SU-DHL-6 (cell line): Measurements from ENCODE around the gene MED26.

ENCODE experiments used
- H2AFZ ChIP-seq: fragments of 200-600 bp; sonication (generic); 2 replicates; pipeline ENCODE4 v1.6.1; 2014; ENCODE audit warnings: low read depth, mild to moderate bottlenecking, moderate library complexity, mixed read lengths, antibody characterized with exemption, low read length; ENCODE audit not compliant: severe bottlenecking
- H3F3A ChIP-seq: fragments of 200-600 bp; shearing (Covaris generic); 2 replicates; pipeline ENCODE4 v1.6.0; 2016; ENCODE audit warnings: antibody characterized with exemption, mild to moderate bottlenecking; ENCODE audit not compliant: insufficient read depth
- H3K27ac ChIP-seq: fragments of 200-600 bp; sonication (generic); 2 replicates; pipeline ENCODE4 v1.5.1; 2016; ENCODE audit warnings: low read depth, mild to moderate bottlenecking, low read length, moderate library complexity, mixed read lengths
- H3K27me3 ChIP-seq: fragments of 200-600 bp; sonication (generic), shearing (Covaris generic); 2 replicates; pipeline ENCODE4 v1.6.0; 2014; ENCODE audit warnings: mild to moderate bottlenecking, low read length
- H3K36me3 ChIP-seq: fragments of 200-600 bp; sonication (generic); 2 replicates; pipeline ENCODE4 v1.6.1; 2014; ENCODE audit warnings: mild to moderate bottlenecking, low read length, mixed read lengths
- H3K4me2 ChIP-seq: fragments of 300-600, 200-600 bp; shearing (Covaris generic), sonication (generic); 2 replicates; pipeline ENCODE4 v1.6.0; 2014; ENCODE audit warnings: low read length, low read depth, mild to moderate bottlenecking; ENCODE audit not compliant: poor library complexity, severe bottlenecking
- H3K4me3 ChIP-seq: fragments of 200-600 bp; sonication (generic); 2 replicates; pipeline ENCODE4 v1.5.1; 2014; ENCODE audit warnings: antibody characterized with exemption, low read length, mild to moderate bottlenecking, mixed read lengths; ENCODE audit not compliant: insufficient read depth, poor library complexity, severe bottlenecking
- H3K79me2 ChIP-seq: fragments of 200-600 bp; sonication (generic); 2 replicates; pipeline ENCODE4 v1.6.1; 2014; ENCODE audit warnings: mild to moderate bottlenecking, low read length, moderate library complexity; ENCODE audit not compliant: insufficient read depth
- H3K9ac ChIP-seq: fragments of 200-600 bp; sonication (generic); 2 replicates; pipeline ENCODE4 v1.7.0; 2014; ENCODE audit warnings: mild to moderate bottlenecking, low read length
- H3K9me2 ChIP-seq: fragments of 200-600 bp; sonication (generic); replicated peaks from 2 replicates; pipeline ENCODE4 v1.6.1; 2014; ENCODE audit warnings: low read length; ENCODE audit not compliant: insufficient read depth
- H3K9me3 ChIP-seq: fragments of 200-600 bp; sonication (generic); 2 replicates; pipeline ENCODE4 v1.6.1; 2014; ENCODE audit warnings: low read length, mixed read lengths; ENCODE audit not compliant: insufficient read depth
- H4K20me1 ChIP-seq: fragments of 200-600 bp; sonication (generic); 2 replicates; pipeline ENCODE4 v1.6.1; 2014; ENCODE audit warnings: low read depth, mild to moderate bottlenecking, antibody characterized with exemption, low read length, moderate library complexity, mixed read lengths
- CTCF ChIP-seq: fragments of 200-600 bp; sonication (generic); IDR thresholded peaks from one replicate; pipeline ENCODE4 v1.5.1; 2017; ENCODE audit warnings: antibody characterized with exemption, mild to moderate bottlenecking, low read length, moderate library complexity; ENCODE audit not compliant: insufficient read depth, poor library complexity, severe bottlenecking
- EZH2phosphoT487 ChIP-seq: fragments of 200-600 bp; sonication (generic), shearing (Covaris generic); conservative IDR thresholded peaks from 2 replicates; pipeline ENCODE4 v1.6.1; 2018; ENCODE audit warnings: mild to moderate bottlenecking, antibody characterized with exemption, low read length, moderate library complexity, mixed read lengths

Gene MED26

GRCh38 chr19:16584248-16585093 lies 43.5 kb downstream of the MED26 start:
- Histone ChIP-seq H4K20me1 (no peaks in the 10 kb centered on the region), H3K27ac (peak overlapping the region; percentile 98), H3K36me3 (no peaks in the 10 kb centered on the region), H3K9ac (peak overlapping the region; percentile 79), H3F3A (peaks cover 50% of the 10 kb centered on the region), H3K9me2 (no peaks in the 10 kb centered on the region), H3K79me2 (peaks cover 74% of the 10 kb centered on the region), H2AFZ (no peak overlapping the region), H3K4me2 (peak overlapping the region; percentile 91), H3K27me3 (no peaks in the 10 kb centered on the region), H3K4me3 (peak overlapping the region; percentile 69), H3K9me3 (no peaks in the 10 kb centered on the region)
- TF ChIP-seq CTCF (no peak), EZH2phosphoT487 (no peak)

GRCh38 chr19:16582486-16583261 lies 45.3 kb downstream of the MED26 start:
- Histone ChIP-seq H3K9me3 (no peaks in the 10 kb centered on the region), H3K27ac (peak overlapping the region; percentile 98), H3K9ac (peak overlapping the region; percentile 79; the same call in 1 of the 2 replicates), H3F3A (peaks cover 33% of the 10 kb centered on the region), H3K9me2 (no peaks in the 10 kb centered on the region), H3K4me3 (no peak overlapping the region), H4K20me1 (no peaks in the 10 kb centered on the region), H3K36me3 (no peaks in the 10 kb centered on the region), H3K4me2 (peak overlapping the region; percentile 91), H3K27me3 (no peaks in the 10 kb centered on the region), H2AFZ (no peak overlapping the region), H3K79me2 (peaks cover 78% of the 10 kb centered on the region)
- TF ChIP-seq EZH2phosphoT487 (no peak), CTCF (no peak)

GRCh38 chr19:16581971-16582343 lies 46.0 kb downstream of the MED26 start:
- Histone ChIP-seq H3K9ac (peak overlapping the region; percentile 25; the same call in 1 of the 2 replicates), H4K20me1 (no peaks in the 10 kb centered on the region), H3K27ac (peak overlapping the region; percentile 98), H3K4me2 (peak overlapping the region; percentile 28), H3K9me2 (no peaks in the 10 kb centered on the region), H3K4me3 (no peak overlapping the region), H2AFZ (no peak overlapping the region), H3F3A (peaks cover 26% of the 10 kb centered on the region), H3K79me2 (peaks cover 85% of the 10 kb centered on the region), H3K36me3 (no peaks in the 10 kb centered on the region), H3K27me3 (no peaks in the 10 kb centered on the region), H3K9me3 (no peaks in the 10 kb centered on the region)
- TF ChIP-seq EZH2phosphoT487 (no peak), CTCF (no peak)
